DMS153 (cell line): Measurements from ENCODE around the gene CERT1.
"Not testable (repeated sequence)": the region's sequence is repeated elsewhere in the genome, so short reads cannot be mapped to it uniquely, and the experiment has no call there.

Experiments used
- DNase-seq: peaks from one replicate; lab custom pipeline; 2025; lab: John Stamatoyannopoulos, UW

The CERT1 gene

GRCh38 chr5:75342836-75343235 lies 168.6 kb downstream of the CERT1 start:
- DNase-seq: no peak

DNA sequence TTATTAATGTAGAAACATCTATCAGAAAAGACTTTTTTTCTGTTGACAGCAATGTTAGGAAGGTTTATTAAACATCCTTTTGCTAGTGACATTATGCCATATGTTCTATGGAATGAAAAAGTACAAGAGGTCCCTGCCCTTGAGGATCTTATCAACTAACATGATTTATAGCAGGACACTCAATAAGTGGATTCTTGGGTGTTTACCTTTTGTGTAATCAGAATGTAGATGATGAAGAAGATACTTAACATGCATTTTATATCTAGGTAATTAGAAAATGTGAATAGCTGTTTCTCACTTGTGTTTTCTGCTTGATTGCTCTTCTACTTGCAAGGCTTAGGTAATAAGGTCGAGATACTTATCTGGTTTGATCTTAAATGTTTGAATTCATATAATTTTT lies 169.5 kb downstream of the CERT1 start:
- DNase-seq: no peak

- no peak for DNase-seq
These were observed 170.5 kb downstream of the CERT1 start for GRCh38 chr5:75340714-75341478.

DNA sequence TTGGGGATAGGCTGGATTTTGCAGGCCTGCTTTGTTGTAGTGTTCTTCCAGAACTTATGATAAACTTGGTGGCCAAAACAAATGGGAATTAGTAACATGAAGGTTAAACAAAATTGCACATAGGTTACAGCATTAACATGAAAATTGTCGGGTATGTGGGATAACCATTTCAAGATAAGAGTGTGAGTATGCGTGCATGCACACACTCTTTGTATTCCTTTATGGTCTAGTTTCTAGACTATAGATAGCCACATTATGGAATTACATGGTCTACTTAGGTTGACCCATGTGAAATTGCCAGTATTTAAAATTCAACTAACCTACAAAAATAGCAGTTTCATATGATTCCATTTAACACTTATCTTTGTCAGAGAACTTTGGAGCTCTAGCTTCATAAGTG lies 173.0 kb downstream of the CERT1 start:
- no peak for DNase-seq

- no peak for DNase-seq
These were observed 173.9 kb downstream of the CERT1 start for GRCh38 chr5:75337366-75338021.

DNA sequence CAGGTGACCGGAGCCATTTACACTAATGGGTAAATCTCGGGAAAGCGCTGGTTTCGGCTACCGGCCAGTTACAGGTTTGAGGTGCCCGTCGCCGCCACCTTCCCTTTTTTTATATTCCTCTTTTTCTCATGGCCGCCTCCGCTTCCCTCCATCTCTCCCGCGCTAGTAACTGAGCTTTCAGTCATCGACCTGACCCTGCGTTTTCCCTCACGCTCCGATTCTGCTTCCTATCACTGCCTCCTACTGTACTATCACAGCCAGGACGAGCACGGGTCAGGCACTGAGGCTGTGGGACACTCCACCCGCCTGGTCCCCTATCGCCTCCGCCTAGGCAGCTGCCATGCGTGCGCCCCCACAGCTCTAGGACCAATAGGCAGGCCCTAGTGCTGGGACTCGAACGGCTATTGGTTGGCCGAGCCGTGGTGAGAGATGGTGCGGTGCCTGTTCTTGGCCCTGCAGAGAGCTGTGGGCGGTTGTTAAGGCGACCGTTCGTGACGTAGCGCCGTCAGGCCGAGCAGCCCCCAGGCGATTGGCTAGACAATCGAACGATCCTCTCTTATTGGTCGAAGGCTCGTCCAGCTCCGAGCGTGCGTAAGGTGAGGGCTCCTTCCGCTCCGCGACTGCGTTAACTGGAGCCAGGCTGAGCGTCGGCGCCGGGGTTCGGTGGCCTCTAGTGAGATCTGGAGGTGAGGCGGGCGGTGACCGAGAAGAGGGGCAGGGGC lies 174.7 kb downstream of the CERT1 start, which contains the start of gene HMGCR:
Gene HMGCR, plus strand, starts transcription at position 606 of the 722 bp plus-strand sequence. CDS start 5,386 bp downstream, outside the sequence.
- peak; percentile 96 for DNase-seq

DNA sequence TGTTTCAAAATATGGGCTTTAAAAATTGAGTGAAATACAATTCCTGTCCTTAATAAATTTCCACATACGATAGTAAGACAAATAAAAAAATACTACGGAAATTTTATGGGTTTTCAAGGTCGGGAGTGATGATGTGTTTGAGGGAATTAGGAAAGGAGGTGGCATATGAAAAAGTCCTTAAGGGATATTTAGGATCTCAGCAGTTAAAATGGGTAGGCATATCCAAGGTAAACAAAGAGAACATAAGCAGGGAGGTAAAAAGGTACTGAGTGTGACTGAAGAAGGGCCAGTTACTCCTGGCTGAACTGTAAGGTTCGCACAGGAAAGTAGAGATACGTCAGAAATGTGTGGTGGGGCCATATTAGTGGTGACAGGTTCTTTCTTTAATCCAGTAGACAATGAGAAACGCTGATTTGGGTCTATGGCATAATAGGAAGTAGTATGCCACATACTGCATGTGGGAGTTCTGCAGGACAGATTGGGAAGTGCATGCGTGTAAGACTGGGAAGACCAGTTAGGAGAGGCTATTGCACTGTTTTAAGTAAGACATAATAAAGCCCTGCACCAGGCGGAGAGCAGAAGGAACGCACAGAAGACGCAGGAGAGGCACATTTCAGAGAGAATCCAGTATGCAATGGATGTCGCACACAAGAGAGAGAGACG lies 175.3 kb downstream of the CERT1 start:
- DNase-seq: peak; percentile 43

- DNase-seq: no peak
These were observed 175.9 kb downstream of the CERT1 start for GRCh38 chr5:75335486-75335885.

DNA sequence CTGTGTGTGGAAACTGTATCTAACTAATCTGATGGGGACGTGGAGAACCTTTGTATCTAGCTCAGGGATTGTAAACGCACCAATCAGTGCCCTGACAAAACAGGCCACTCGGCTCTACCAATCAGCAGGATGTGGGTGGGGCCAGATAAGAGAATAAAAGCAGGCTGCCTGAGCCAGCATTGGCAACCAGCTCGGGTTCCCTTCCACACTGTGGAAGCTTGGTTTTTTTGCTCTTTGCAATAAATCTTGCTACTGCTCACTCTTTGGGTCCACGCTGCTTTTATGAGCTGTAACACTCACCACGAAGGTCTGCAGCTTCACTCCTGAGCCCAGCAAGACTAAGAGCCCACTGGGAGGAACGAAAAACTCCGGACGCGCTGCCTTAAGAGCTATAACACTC lies 177.0 kb downstream of the CERT1 start:
- DNase-seq: not testable (repeated sequence)

GRCh38 chr5:75333759-75334158 lies 177.7 kb downstream of the CERT1 start:
- DNase-seq: not testable (repeated sequence)

DNA sequence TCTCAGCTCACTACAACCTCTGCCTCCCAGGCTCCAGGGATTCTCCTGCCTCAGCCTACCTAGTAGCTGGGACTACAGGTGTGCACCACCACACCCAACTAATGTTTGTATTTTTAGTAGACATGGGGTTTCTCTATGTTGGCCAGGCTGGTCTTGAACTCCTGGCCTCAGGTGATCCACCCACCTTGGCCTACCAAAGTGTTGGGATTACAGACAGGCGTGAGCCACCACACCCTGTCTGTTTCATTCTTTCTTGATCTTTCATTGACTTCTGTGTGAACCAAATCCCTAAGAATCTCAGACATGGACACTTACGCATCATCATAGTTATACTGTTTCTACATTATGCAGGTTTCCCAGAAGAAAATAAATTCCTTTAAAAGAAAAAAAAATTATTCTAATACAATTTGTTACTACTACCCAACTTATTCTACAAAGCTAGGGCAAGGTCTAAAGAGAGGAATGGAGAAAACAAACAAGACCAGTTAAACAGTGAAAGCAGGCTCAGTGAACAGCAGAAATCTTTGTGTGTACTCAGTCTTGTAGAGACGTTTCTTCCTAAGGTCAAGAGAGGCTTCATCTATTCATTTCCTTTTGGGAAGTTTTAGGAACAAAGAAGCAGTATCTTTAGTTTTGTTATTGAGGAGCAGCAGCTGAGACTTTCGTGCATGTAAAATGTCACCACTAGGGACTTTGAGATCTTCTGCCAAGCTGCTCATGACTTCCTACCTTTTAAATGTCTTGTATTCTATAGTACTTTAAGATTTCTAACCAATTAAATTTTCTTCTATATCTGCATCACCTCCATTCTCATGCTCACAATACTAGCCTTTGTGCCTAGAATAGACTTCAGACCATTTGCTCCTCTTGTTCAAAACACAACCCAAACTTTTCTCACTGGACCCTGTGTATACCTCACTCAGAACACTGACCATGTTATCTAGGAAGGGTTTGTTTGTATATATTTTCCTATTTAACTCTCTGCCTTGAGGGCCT lies 180.0 kb downstream of the CERT1 start:
- no peak for DNase-seq

DNA sequence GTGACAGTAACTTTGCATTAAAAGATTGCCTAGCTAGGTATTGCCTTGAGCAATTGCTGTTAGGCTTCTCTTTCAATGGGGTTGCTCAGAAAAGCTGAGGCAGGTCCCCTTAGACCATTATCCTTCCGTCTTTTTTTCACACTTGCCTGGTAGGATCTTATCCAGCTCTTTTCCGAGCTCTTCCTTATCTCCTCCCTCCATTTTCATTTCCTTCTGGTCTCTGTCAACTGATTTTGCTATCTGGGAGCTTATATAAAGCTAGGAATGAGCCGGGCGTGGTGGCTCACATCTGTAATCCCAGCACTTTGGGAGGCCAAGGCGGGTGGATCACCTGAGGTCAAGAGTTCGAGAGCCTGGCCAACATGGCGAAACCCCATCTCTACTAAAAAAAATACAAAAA lies 181.0 kb downstream of the CERT1 start:
- no peak for DNase-seq
